A673 (cell line): ENCODE results near the gene PID1. TPM values are rescaled to one million over a fixed set of nuclear protein-coding genes. Genes with fewer than 3 reads are reported as not detected.

Experiments used
- BruUV-seq: library from RNA; stranded (reverse); fragments of 400-500 nt; replicated peaks from 2 replicates; lab custom pipeline; 2021; lab: Mats Ljungman, UMichigan
- CTCF ChIA-PET: fragments of 300-600 bp; sonication (Branson Sonifier 250); formaldehyde crosslinking; loops from one replicate; lab custom pipeline; 2022; ENCODE audit warnings: antibody characterized with exemption; lab: Charles Lee
- POLR2A ChIA-PET: fragments of 300-600 bp; sonication (Branson Sonifier 250); formaldehyde crosslinking; loops from one replicate; lab custom pipeline; 2022; ENCODE audit warnings: antibody characterized with exemption; ENCODE audit not compliant: low non-redundant PET; lab: Charles Lee
- DNase-seq: peaks from one replicate; pipeline ENCODE4 v3.0.0-alpha.2; 2015; ENCODE audit warnings: low spot score
- H3K27ac ChIP-seq: fragments of 200-600 bp; sonication (generic); 2 replicates; pipeline ENCODE4 v1.5.1; 2016; ENCODE audit warnings: mixed run types, low read depth, mild to moderate bottlenecking, mixed read lengths, antibody characterized with exemption, low read length; ENCODE audit not compliant: poor library complexity, severe bottlenecking
- H3K27me3 ChIP-seq: fragments of 200-600 bp; sonication (generic); replicated peaks from 2 replicates; pipeline ENCODE4 v1.6.1; 2017; ENCODE audit warnings: mixed run types, low read depth, mild to moderate bottlenecking, mixed read lengths, antibody characterized with exemption, low read length; ENCODE audit not compliant: insufficient read depth, poor library complexity
- H3K36me3 ChIP-seq: fragments of 200-600 bp; sonication (generic); 2 replicates; pipeline ENCODE4 v1.6.1; 2016; ENCODE audit warnings: mixed run types, mild to moderate bottlenecking, mixed read lengths, antibody characterized with exemption, low read length; ENCODE audit not compliant: insufficient read depth, poor library complexity, severe bottlenecking
- H3K4me1 ChIP-seq: fragments of 200-600 bp; sonication (generic); 2 replicates; pipeline ENCODE4 v1.6.1; 2017; ENCODE audit warnings: mixed run types, mild to moderate bottlenecking, mixed read lengths, antibody characterized with exemption, low read length; ENCODE audit not compliant: insufficient read depth, poor library complexity, severe bottlenecking
- H3K4me3 ChIP-seq: fragments of 200-600 bp; sonication (generic); 2 replicates; pipeline ENCODE4 v1.5.1; 2016; ENCODE audit warnings: low read depth, mixed run types, mild to moderate bottlenecking, mixed read lengths, low read length; ENCODE audit not compliant: poor library complexity, severe bottlenecking
- H3K9me3 ChIP-seq: fragments of 200-600 bp; sonication (generic); 2 replicates; pipeline ENCODE4 v1.6.1; 2016; ENCODE audit warnings: mixed run types, low read depth, mild to moderate bottlenecking, mixed read lengths, antibody characterized with exemption, low read length; ENCODE audit not compliant: poor library complexity, severe bottlenecking
- EZH2 ChIP-seq: fragments of 200-600 bp; sonication (generic); IDR thresholded peaks from 2 replicates; pipeline ENCODE4 v1.6.1; 2017; ENCODE audit warnings: borderline replicate concordance, low read depth, mild to moderate bottlenecking, mixed read lengths, antibody characterized with exemption, low read length; ENCODE audit not compliant: poor library complexity, severe bottlenecking
- intact Hi-C: fragments of 100-400 bp; cut with micrococcal nuclease; formaldehyde crosslinking; loops from one replicate; pipeline ENCODE4 v1.10.0; 2022; ENCODE audit not compliant: unreplicated experiment
- total RNA-seq: library from RNA; stranded (reverse); gene quantifications from 2 replicates; pipeline ENCODE4 v1.2.3, GENCODE V29; 2021
- TF ChIP-seq, protein P1 (sequence below): fragments of 300-800, 200-600 bp; sonication (generic); conservative IDR thresholded peaks from 2 replicates; pipeline ENCODE4 v1.5.1; 2017; ENCODE audit warnings: low read depth, mild to moderate bottlenecking, antibody characterized with exemption, low read length, moderate library complexity, mixed read lengths

PID1 gene
- total RNA-seq, 1 experiment from 2014 or later: 1.5 TPM

DNA sequence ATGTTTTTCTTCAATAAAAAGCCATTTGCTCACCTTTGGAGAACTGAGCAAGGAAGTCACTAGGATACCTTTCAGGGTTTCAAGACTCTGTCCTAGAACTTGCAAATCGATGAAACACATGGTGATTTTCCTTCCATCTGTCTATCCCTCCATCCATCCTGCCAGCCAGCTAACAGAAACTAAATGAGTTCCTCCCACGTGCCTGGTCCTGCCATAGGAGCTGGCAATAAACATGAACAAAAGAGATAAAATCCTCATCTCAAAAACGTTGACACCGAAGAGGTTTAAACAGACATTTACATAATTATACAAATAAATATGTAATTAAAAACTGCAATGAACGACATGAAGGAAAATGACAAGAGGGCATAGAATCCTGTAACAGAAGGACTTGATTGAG is 249.0 kb downstream of the PID1 start:
- BruUV-seq: no TSS peak
- CTCF ChIA-PET: no interaction called here
- no peak overlapping the region for H3K4me3 ChIP-seq

DNA sequence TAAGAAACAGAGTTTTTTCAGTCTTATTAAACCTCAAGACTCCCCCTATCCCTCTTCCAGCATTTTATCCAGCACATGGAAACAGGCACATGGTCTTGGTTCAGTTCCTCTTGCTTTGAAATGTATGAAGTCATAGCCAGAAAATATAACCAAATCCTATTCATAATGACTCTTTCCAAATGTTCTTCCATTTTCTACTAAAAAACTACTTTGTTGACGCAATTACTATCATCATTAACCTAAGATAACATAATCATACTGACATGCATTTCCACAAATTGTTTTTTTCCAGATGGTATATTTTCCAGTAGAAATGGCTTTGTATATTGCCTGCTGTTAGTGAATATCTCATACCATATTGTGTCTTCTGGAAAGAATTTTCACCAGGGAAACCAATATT is 261.3 kb downstream of the PID1 start:
- ChIA-PET POLR2A (no interaction called here), CTCF (no interaction called here)
- intact Hi-C loops: no loop called here
- Histone ChIP-seq H3K36me3 (no peaks in the 10 kb centered on the region), H3K4me3 (no peak overlapping the region), H3K4me1 (no peaks in the 10 kb centered on the region), H3K27ac (no peak overlapping the region), H3K27me3 (no peaks in the 10 kb centered on the region), H3K9me3 (no peaks in the 10 kb centered on the region)
- no peak for TF ChIP-seq EZH2
- TF ChIP-seq, protein P1, sequence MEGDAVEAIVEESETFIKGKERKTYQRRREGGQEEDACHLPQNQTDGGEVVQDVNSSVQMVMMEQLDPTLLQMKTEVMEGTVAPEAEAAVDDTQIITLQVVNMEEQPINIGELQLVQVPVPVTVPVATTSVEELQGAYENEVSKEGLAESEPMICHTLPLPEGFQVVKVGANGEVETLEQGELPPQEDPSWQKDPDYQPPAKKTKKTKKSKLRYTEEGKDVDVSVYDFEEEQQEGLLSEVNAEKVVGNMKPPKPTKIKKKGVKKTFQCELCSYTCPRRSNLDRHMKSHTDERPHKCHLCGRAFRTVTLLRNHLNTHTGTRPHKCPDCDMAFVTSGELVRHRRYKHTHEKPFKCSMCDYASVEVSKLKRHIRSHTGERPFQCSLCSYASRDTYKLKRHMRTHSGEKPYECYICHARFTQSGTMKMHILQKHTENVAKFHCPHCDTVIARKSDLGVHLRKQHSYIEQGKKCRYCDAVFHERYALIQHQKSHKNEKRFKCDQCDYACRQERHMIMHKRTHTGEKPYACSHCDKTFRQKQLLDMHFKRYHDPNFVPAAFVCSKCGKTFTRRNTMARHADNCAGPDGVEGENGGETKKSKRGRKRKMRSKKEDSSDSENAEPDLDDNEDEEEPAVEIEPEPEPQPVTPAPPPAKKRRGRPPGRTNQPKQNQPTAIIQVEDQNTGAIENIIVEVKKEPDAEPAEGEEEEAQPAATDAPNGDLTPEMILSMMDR: no peak
- no TSS peak for BruUV-seq
- no peak for DNase-seq

More for the DNA sequence above, 249.0 kb downstream of the PID1 start:
- intact Hi-C loops: no loop called here
- DNase-seq: no peak
- Histone ChIP-seq H3K4me1 (no peaks in the 10 kb centered on the region), H3K27me3 (no peaks in the 10 kb centered on the region), H3K9me3 (no peaks in the 10 kb centered on the region), H3K36me3 (no peaks in the 10 kb centered on the region), H3K27ac (no peak overlapping the region)
- TF ChIP-seq, protein P1: no peak
- TF ChIP-seq EZH2: no peak
- POLR2A ChIA-PET: no interaction called here

DNA sequence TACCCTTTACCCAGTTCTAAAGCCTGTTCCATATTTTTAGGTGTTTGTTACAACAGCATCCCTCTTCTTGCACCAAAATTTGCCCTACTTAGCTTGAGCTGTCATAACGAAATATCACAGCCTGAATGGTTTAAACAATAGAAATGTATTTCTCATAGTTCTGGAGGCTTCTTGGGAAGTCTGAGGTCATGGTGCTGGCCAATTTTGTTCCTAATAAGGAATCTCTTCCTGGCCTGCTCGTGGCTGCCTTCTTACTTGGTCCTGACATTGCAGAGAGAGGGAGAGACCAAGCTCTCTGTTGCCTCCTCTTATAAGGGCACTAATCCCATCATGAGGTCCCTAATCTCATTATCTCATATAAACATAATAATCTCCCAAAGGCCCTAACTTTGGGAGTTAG is 267.8 kb downstream of the PID1 start:
- Histone ChIP-seq H3K4me1 (no peaks in the 10 kb centered on the region), H3K4me3 (no peak overlapping the region), H3K27ac (no peak overlapping the region), H3K9me3 (peaks cover 6% of the 10 kb centered on the region), H3K36me3 (no peaks in the 10 kb centered on the region), H3K27me3 (no peaks in the 10 kb centered on the region)
- CTCF ChIA-PET: no interaction called here
- TF ChIP-seq, protein P1: no peak
- no peak for TF ChIP-seq EZH2
- POLR2A ChIA-PET: no interaction called here
- BruUV-seq: no TSS peak
- intact Hi-C loops: no loop called here
- no peak for DNase-seq
